Measurements from ENCODE around the gene PAEP.

The PAEP gene

GRCh38 chr9:135614821-135615665, 53.5 kb downstream of the PAEP start:
- no peak for TF ChIP-seq CTCF (IDR thresholded peaks at IDR 0.05; ENCODE audit: insufficient read depth, low read length, missing control alignments)
- DNase-seq (ENCODE audit: low read depth, low spot score) = no peak
- CTCF ChIA-PET = interaction anchor here (1.5 to 5.4 kb wide), 2 partner anchors 13 to 507 kb away, joined by 4 to 23 read pairs; no protein-coding TSS in a partner anchor

DNA sequence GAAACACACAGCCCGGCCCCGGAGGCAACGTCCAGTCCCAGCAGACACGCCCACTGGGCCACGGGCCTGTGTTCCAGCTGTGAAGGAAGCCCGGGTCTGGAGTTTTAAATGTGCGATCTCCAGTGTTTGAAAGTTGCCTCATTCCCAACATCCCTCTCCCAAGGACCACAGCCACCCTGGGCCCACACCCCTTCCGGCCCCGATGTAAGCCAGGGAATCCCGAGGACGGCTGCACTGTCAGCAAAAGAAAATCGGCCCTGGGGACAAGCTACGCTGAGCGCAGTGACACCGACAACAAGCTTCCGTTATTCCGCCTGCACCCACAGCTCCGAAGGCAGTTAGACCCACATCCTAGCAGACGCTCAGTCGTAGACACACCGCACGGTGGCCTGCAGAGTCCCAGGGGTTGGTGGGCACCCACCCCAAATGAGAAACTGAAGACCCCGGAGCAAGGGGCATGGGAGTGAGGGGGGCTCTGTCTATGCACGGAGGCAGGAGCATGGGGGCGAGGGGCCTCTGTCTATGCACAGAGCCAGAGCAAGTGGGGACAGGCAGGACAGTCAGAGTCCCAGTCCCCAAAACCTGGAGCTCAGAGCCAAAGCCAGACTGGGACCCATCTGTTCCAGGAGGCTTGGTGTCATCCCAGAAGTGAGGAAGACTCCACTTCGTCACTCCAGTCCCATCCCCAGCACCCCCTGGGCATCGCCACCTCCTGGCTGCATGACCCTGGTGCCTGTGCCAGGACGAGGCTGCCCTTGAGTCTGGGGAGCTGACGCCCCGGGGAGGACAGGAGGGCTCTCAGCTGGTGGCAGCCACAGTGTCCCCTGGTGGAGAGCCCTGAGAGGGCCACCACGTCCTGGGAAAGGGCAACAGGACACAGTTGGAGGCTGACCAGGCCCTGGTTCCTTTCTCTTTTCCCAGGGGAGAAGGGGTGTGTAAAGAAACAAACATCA, 54.4 kb downstream of the PAEP start:
- DNase-seq (ENCODE audit: low read depth, low spot score) = no peak
- CTCF ChIA-PET = interaction anchor here (5.4 kb wide), 1 partner anchor 14 kb away, joined by 23 read pairs; no protein-coding TSS in a partner anchor
- no peak for TF ChIP-seq CTCF (IDR thresholded peaks at IDR 0.05; ENCODE audit: insufficient read depth, low read length, missing control alignments)
- POLR2A ChIA-PET = no interaction called here
- H3K4me3 ChIP-seq (ENCODE audit: low read depth, low read length) = no peak overlapping the region

More at GRCh38 chr9:135614821-135615665, 53.5 kb downstream of the PAEP start:
- no peak overlapping the region for H3K4me3 ChIP-seq (ENCODE audit: low read depth, low read length)
- POLR2A ChIA-PET = no interaction called here
